ENCODE data around the gene SLC35D3. TPM values are rescaled to one million over a fixed set of nuclear protein-coding genes. Genes with fewer than 3 reads are reported as not detected.

Gene SLC35D3
- total RNA-seq, 4 donors from 2014 or later, result not detected

DNA sequence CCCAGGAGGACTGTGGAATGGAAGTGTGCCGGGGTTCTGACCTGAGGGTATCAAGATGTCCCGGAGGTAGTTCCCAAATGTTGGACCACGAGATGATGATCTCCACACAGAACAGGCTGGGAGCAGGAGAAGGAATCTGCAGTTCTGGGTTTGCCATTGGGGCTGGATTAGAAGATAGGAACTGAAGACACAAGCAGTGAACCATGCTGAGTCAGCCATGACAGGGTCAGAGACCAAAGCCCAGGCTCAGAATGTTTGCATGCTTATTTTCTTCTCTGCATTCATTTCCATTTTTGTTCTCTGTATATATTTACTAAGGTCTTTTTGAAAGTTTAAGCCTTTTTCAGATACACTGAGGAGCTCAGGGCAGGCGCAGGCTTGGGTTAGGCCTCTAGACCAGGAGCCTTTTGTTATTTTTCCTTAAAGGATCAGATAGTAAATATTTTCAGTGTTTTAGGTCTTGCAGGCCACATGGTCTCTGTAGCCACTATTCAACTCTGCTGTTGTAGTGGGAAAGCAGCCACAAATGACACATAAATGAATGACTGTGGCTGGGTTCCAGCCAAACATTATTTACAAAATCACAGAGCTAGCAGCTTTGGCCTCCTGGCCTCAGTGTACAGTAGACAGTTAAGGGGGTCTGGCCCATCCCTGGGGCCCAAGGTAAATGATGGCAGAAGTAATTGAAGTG is 28.5 kb downstream of the SLC35D3 start:
- no peak for TF ChIP-seq CTCF (IDR thresholded peaks at IDR 0.05; ENCODE audit: low read depth)

DNA sequence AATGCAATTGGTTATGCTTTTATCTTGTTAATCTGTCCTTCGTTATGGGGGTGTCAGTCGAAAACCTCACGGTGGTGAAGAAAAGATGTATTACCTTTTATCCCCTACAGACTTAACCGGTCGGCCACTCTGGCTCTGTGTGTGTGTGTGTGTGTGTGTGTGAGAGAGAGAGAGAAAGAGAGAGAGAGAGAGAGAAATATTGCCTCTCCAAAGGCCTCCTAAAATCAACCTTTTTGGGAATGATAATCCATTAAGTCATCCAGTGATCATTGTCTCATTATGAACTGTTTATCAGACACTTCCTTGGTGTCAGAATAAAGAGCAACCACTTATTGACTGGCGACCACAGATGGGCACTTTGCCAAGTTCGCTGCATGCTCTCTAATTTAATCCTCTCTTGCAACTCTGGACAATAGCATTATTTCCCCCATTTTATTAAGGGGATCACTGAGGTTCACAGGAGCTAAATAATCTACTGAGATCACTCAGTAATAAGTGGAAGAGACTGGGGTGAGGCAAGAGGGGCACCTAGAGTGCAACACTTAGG is 30.7 kb downstream of the SLC35D3 start:
- no peak for TF ChIP-seq CTCF (IDR thresholded peaks at IDR 0.05; ENCODE audit: low read depth)

- no peak for TF ChIP-seq CTCF (IDR thresholded peaks at IDR 0.05; ENCODE audit: low read depth)
Measured at GRCh38 chr6:136955123-136955522, 33.0 kb downstream of the SLC35D3 start.

- no peak for TF ChIP-seq CTCF (IDR thresholded peaks at IDR 0.05; ENCODE audit: low read depth)
Measured at GRCh38 chr6:136956590-136957544, 34.8 kb downstream of the SLC35D3 start.

GRCh38 chr6:136958168-136958567 is 36.1 kb downstream of the SLC35D3 start:
- no peak for TF ChIP-seq CTCF (IDR thresholded peaks at IDR 0.05; ENCODE audit: low read depth)

DNA sequence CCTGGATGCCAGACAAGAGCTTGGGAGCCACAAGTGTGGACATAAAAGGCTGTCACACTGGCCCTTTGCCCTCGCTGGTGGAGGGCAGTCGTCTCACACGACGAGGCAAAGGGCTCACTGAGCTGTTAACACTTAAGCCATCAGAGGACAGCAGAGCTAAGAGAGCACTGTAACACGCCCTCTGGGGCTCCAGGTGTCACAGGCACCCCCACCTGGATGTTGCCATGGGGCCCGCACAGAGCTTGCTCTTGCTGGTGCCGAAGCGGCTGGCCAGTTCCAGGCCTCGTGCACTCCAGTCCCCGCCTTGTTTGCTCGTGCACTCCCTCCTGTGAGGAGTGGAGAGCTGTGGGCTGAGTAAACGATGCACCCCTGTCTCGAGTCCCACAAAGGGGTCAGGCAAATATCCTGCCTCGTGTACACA is 37.4 kb downstream of the SLC35D3 start:
- TF ChIP-seq CTCF (IDR thresholded peaks at IDR 0.05; ENCODE audit: low read depth), result no peak

DNA sequence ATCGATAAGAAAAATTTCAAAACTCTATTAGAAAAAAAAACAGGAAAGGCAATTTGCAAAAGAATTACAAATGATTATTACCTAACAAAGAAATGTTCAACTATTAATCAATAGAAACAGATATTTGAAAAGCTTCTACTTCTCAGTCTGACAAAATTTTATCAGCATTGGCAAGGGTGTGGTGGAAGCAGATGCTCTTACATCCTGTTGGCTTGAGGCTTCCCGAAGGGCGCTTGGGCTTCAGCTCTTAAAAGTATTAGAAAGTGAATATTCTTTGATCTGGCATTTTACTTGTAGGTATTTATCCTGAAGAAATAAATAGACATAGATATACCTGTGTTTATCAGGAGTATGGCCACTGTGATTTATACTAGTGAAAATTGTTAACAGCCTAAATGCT is 38.7 kb downstream of the SLC35D3 start:
- no peak for TF ChIP-seq CTCF (IDR thresholded peaks at IDR 0.05; ENCODE audit: low read depth)

Data from subcutaneous adipose tissue (tissue), 4 donors.